ENCODE measurements around the gene SFXN2. TPM values are rescaled to one million over a fixed set of nuclear protein-coding genes. Genes with fewer than 3 reads are reported as not detected.

The SFXN2 gene, protein sequence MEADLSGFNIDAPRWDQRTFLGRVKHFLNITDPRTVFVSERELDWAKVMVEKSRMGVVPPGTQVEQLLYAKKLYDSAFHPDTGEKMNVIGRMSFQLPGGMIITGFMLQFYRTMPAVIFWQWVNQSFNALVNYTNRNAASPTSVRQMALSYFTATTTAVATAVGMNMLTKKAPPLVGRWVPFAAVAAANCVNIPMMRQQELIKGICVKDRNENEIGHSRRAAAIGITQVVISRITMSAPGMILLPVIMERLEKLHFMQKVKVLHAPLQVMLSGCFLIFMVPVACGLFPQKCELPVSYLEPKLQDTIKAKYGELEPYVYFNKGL
- total RNA-seq (2022; extraction: Qiagen RNA extraction; ENCODE audit: low read depth) = 1.7 to 3.7 TPM (median 3.2 TPM) in 5 replicates

DNA sequence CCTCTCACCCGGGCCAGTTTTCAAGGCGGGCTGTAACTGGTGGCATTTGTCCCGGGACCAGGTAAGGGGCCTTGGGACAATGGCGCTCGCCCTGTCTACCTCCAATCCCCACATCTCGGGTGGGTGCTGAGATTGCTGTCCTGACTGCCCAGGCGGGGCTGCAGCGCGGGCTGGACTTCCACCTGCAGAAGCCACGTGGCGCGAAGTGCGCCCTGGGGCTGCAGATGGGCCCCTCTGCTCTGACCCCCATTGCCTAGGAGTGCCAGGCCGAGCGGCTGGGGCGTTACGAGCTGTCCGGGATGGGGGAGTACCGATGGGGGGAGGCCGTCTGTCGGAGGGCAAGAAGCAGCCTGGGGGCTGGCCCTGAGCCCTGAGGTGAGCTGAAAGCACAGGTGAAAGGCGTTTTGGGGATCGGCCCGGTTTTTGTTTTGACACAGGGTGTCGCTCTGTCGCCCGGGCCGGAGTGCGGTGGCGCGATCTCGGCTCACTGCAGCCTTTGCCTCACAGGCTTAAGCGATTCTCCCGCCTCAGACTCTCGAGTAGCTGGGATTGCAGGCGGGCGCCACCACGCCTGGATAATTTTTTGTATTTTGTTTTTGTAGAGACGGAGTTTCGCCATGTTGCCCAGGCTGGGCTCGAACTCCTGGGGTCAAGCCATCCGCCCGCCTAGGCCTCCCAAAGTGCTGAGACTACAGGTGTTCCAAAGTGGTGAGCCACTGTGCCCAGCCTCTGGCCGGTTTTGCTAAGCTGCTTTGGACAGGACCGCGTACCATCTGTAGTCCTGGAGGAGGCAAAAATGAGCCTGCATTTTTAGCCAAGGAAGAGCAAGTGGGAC is at the start of gene SFXN2:
Gene SFXN2, plus strand, starts transcription at position 16 of the 835 bp plus-strand sequence. CDS start 12,001 bp downstream, outside the sequence.

DNA sequence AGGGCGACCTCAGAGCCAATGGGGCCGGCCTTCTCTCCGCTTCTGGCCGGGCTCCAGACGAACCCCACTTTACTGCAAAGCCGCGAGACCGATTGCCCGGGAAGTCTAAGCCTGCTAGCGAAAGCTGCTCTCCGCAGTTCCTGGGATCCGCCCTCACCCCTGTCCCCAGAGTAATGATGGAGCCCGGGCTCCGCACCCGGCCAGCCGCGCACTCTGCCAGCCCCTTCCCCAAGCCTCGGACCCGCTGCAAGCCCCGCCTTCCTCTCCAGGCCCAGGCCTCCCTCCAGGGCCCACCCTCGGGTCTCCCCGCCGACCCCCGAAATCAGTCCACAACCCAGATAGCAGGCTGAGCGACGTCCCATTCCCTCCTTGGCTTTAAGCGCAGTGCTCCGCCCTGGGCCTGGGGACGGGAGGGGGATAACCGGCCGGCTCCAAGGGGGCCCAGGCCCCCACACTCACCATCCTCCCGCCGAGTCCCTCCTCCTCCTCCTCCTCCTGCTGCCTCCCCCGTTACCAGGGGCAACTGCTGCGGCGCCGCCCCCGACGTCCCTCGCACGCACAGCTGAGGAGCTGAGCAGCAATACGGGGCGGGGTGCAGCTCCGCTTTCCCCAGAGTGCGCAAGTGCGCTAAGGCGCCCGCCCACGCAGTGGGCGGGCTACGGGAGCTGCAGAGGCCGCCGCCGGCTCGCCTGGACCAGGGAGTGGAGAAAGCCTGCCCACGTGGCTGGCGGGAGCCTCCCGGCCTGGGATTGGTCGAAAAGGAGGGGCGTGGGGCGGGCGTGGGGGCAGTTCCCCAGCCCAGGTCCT is 419 bp upstream of the SFXN2 start, which contains the start of gene ARL3:
Gene ARL3, minus strand, starts transcription at position 584 of the 807 bp plus-strand sequence. Its CDS starts 122 bp downstream, at position 462.

DNA sequence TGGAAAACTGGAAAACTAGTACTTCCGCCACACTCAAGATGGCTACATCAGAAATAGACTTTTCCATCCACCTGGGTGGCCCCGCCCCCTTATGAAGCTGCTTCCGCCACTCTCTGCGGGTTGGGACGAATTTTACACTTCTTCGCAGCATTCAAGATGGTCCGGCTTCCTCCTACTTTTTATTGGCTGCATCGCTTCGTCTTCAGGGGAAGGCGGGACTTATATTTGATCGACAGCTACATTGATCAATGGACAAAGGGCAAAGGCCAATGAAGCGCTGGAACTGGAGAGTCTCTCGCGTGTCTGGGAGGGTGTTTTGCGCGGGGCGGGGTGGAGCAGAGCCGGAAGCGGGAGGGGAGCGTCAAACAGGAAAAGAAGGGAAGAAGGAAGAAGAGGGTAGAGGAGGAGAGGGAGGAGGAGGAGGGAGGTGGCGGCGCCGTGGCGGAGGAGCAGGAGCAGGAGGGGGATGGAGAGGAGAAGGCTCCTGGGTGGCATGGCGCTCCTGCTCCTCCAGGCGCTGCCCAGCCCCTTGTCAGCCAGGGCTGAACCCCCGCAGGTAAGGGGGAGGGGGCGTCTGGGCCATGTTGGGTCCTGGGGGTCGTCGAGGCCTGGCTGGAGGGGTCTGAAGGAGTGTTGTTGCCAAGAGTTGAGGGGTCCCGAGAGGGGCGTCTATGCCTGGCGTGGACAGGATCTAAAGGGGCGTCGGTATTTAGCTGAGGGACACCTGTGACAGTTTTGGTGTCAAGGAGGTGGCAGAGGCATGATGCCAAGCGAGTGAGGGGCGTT is 29.3 kb downstream of the SFXN2 start, which contains the start of gene WBP1L:
Gene WBP1L, plus strand, starts transcription at position 361 of the 786 bp plus-strand sequence. Its CDS starts 106 bp downstream, at position 467.

Other genes with a start within 250 kb of the SFXN2 start
- gene ACTR1A, start 211.9 kb upstream of the SFXN2 start, total RNA-seq (2022; extraction: Qiagen RNA extraction; ENCODE audit: low read depth) = 84.9 to 99.9 TPM (median 92.0 TPM) in 5 replicates
- gene SUFU, start 210.7 kb upstream of the SFXN2 start, total RNA-seq (2022; extraction: Qiagen RNA extraction; ENCODE audit: low read depth) = 4.9 to 7.7 TPM (median 6.4 TPM) in 5 replicates
- gene TRIM8, start 70.2 kb upstream of the SFXN2 start, total RNA-seq (2022; extraction: Qiagen RNA extraction; ENCODE audit: low read depth) = 35.7 to 50.3 TPM (median 46.4 TPM) in 5 replicates
- gene ARL3, start 239 bp upstream of the SFXN2 start, total RNA-seq (2022; extraction: Qiagen RNA extraction; ENCODE audit: low read depth) = 13.6 to 15.2 TPM (median 14.5 TPM) in 5 replicates
- 22.9 to 30.2 TPM (median 27.6 TPM) in 5 replicates for gene WBP1L, start 29.3 kb downstream of the SFXN2 start, total RNA-seq (2022; extraction: Qiagen RNA extraction; ENCODE audit: low read depth)
- gene CYP17A1, start 122.8 kb downstream of the SFXN2 start, total RNA-seq (2022; extraction: Qiagen RNA extraction; ENCODE audit: low read depth) = not detected in 5 replicates
- gene BORCS7, start 139.6 kb downstream of the SFXN2 start, total RNA-seq (2022; extraction: Qiagen RNA extraction; ENCODE audit: low read depth) = 22.7 to 27.5 TPM (median 26.5 TPM) in 5 replicates
- gene AS3MT, start 154.8 kb downstream of the SFXN2 start, total RNA-seq (2022; extraction: Qiagen RNA extraction; ENCODE audit: low read depth) = 3.2 to 4.6 TPM (median 4.2 TPM) in 5 replicates
- gene CNNM2, start 203.7 kb downstream of the SFXN2 start, total RNA-seq (2022; extraction: Qiagen RNA extraction; ENCODE audit: low read depth) = 4.1 to 5.2 TPM (median 4.4 TPM) in 5 replicates

Data from A549 treated with GW870086 at 1 μM for 4 hours (cell line).